Hepatocyte (in vitro differentiated cells): ENCODE measurements around the gene MAGI1. TPM values are rescaled to one million over a fixed set of nuclear protein-coding genes. Genes with fewer than 3 reads are reported as not detected.
A peak's percentile ranks its signal among the peaks of the same experiment; 100 is the strongest.

Source experiments
- DNase-seq: peaks from one replicate; pipeline ENCODE4 v3.0.0-alpha.2; 2016; ENCODE audit warnings: low spot score
- H2AFZ ChIP-seq: fragments of 200-600 bp; sonication (generic); 2 replicates; pipeline ENCODE4 v1.6.0; 2016; ENCODE audit warnings: antibody characterized with exemption, mild to moderate bottlenecking
- H3K27ac ChIP-seq: fragments of 200-600 bp; sonication (generic); 2 replicates; pipeline ENCODE4 v1.5.1; 2016; ENCODE audit warnings: mild to moderate bottlenecking
- H3K27me3 ChIP-seq: fragments of 200-600 bp; sonication (generic); 2 replicates; pipeline ENCODE4 v1.6.1; 2016
- H3K36me3 ChIP-seq: fragments of 200-600 bp; sonication (generic); replicated peaks from 2 replicates; pipeline ENCODE4 v1.5.1; 2016; ENCODE audit warnings: low read depth; ENCODE audit not compliant: insufficient read depth
- H3K4me1 ChIP-seq: fragments of 200-600 bp; sonication (generic); 2 replicates; pipeline ENCODE4 v1.5.1; 2016; ENCODE audit warnings: mild to moderate bottlenecking, moderate library complexity; ENCODE audit not compliant: insufficient read depth
- H3K4me2 ChIP-seq: fragments of 200-600 bp; sonication (generic); 2 replicates; pipeline ENCODE4 v1.6.0; 2016
- H3K4me3 ChIP-seq: fragments of 200-600 bp; sonication (generic); 2 replicates; pipeline ENCODE4 v1.5.1; 2016; ENCODE audit warnings: mild to moderate bottlenecking
- H3K79me2 ChIP-seq: fragments of 200-600 bp; sonication (generic); 2 replicates; pipeline ENCODE4 v1.6.0; 2017; ENCODE audit warnings: mild to moderate bottlenecking
- H3K9me2 ChIP-seq: fragments of 200-600 bp; sonication (generic); replicated peaks from 2 replicates; pipeline ENCODE4 v1.6.0; 2017; ENCODE audit warnings: mild to moderate bottlenecking; ENCODE audit not compliant: insufficient read depth
- H3K9me3 ChIP-seq: fragments of 200-600 bp; sonication (generic); 2 replicates; pipeline ENCODE4 v1.5.1; 2016; ENCODE audit warnings: low read depth, mild to moderate bottlenecking
- H4K20me1 ChIP-seq: fragments of 200-600 bp; sonication (generic); 2 replicates; pipeline ENCODE4 v1.6.0; 2016; ENCODE audit warnings: mild to moderate bottlenecking; ENCODE audit not compliant: insufficient read depth, poor library complexity, severe bottlenecking
- CTCF ChIP-seq: fragments of 200-600 bp; sonication (generic); IDR thresholded peaks from 2 replicates; pipeline ENCODE4 v1.5.1; 2016; ENCODE audit warnings: antibody characterized with exemption, mild to moderate bottlenecking; ENCODE audit not compliant: poor library complexity
- EZH2 ChIP-seq: fragments of 200-600 bp; sonication (generic); IDR thresholded peaks from 2 replicates; pipeline ENCODE4 v1.6.1; 2016; ENCODE audit warnings: antibody characterized with exemption, mild to moderate bottlenecking, borderline replicate concordance
- EZH2phosphoT487 ChIP-seq: fragments of 200-600 bp; sonication (generic); IDR thresholded peaks from one replicate; pipeline ENCODE4 v1.6.1; 2018; ENCODE audit warnings: antibody characterized with exemption, mild to moderate bottlenecking, low read depth, moderate library complexity; ENCODE audit not compliant: unreplicated experiment, severe bottlenecking
- WGBS: methylation state at CpG from one replicate; pipeline ENCODE4 v1.1.6; 2016; ENCODE audit warnings: low lambda C conversion rate; ENCODE audit errors: missing lambda C conversion rate; 5-methylcytosine and 5-hydroxymethylcytosine counted together
- polyA plus RNA-seq: library from polyadenylated mRNA; unstranded; fragments of >200 nt; fragmentation: Nextera tagmentation; extraction: Ambion mirVana; gene quantifications from 2 replicates; pipeline ENCODE4 v1.2.1, GENCODE V29; 2016
- total RNA-seq: library from RNA; depleted of rRNA; stranded (reverse); fragments of >200 nt; gene quantifications from 2 replicates; pipeline ENCODE4 v1.2.3, GENCODE V29; 2014

The MAGI1 gene
- total and polyA plus RNA-seq, 2 experiments from 2014 or later, result 26.2 to 43.5 TPM

GRCh38 chr3:65914740-65915367, 123.9 kb downstream of the MAGI1 start:
- Histone ChIP-seq H4K20me1 (no peaks in the 10 kb centered on the region), H3K9me3 (no peaks in the 10 kb centered on the region), H3K4me1 (no peaks in the 10 kb centered on the region), H3K79me2 (peaks cover 90% of the 10 kb centered on the region), H3K4me2 (no peak overlapping the region), H3K27me3 (no peaks in the 10 kb centered on the region), H3K9me2 (no peaks in the 10 kb centered on the region), H3K36me3 (no peaks in the 10 kb centered on the region), H2AFZ (no peak overlapping the region), H3K4me3 (no peak overlapping the region), H3K27ac (no peak overlapping the region)
- 91% methylated on average over 3 of the region's 3 CpGs for WGBS
- TF ChIP-seq EZH2phosphoT487, result no peak
- no peak for TF ChIP-seq CTCF
- no peak for TF ChIP-seq EZH2
- no peak for DNase-seq

GRCh38 chr3:65914032-65914739, 124.5 kb downstream of the MAGI1 start:
- H3K4me2 ChIP-seq, result no peak overlapping the region
- no peaks in the 10 kb centered on the region for H3K9me3 ChIP-seq
- 72% methylated on average over 5 of the region's 5 CpGs for WGBS
- no peaks in the 10 kb centered on the region for H3K36me3 ChIP-seq
- no peaks in the 10 kb centered on the region for H3K27me3 ChIP-seq
- no peak overlapping the region for H2AFZ ChIP-seq
- no peaks in the 10 kb centered on the region for H3K9me2 ChIP-seq
- no peak overlapping the region for H3K27ac ChIP-seq
- H3K79me2 ChIP-seq, result peaks cover 90% of the 10 kb centered on the region
- no peaks in the 10 kb centered on the region for H3K4me1 ChIP-seq
- TF ChIP-seq CTCF (peak; percentile 24), EZH2 (no peak)
- no peak overlapping the region for H3K4me3 ChIP-seq
- DNase-seq, result no peak
- H4K20me1 ChIP-seq, result no peaks in the 10 kb centered on the region

GRCh38 chr3:65912647-65913046, 126.1 kb downstream of the MAGI1 start:
- Histone ChIP-seq H3K27me3 (no peaks in the 10 kb centered on the region), H3K79me2 (peaks cover 90% of the 10 kb centered on the region), H3K9me2 (no peaks in the 10 kb centered on the region), H3K36me3 (no peaks in the 10 kb centered on the region), H2AFZ (no peak overlapping the region), H3K9me3 (no peaks in the 10 kb centered on the region), H3K27ac (no peak overlapping the region), H3K4me3 (no peak overlapping the region), H4K20me1 (no peaks in the 10 kb centered on the region), H3K4me1 (no peaks in the 10 kb centered on the region), H3K4me2 (no peak overlapping the region)
- 100% methylated on average over 1 of the region's 1 CpG for WGBS
- TF ChIP-seq EZH2 (no peak), EZH2phosphoT487 (no peak), CTCF (no peak)
- no peak for DNase-seq
